ENCODE results near the gene NEGR1. TPM values are rescaled to one million over a fixed set of nuclear protein-coding genes. Genes with fewer than 3 reads are reported as not detected.

Gene NEGR1
- total and polyA plus RNA-seq, 9 of the 15 experiments (the other 6 are each of a cell fraction or from before 2014, with no cell fraction given) = not detected

DNA sequence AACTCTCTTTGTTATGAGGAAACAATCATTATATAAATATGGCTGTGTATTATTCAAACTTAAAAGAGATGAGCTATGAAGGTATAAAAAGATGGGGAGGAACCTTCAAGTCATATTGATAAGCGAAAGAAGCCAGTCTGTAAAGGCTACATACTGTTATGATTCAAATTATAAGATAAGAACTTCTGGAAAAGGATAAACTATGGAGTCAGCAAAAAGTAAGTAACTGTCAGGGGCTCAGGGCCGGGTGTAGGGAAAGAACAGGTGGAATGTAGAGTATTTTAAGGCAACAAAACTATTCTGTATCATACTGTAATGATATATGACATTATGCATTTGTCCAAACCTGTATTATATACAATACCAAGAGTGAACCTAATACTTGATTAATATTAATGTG lies 628.4 kb downstream of the NEGR1 start:
- no TSS peak for BruUV-seq (replicated peaks)

More for the DNA sequence above, 628.4 kb downstream of the NEGR1 start:
- DNase-seq (ENCODE audit: extremely low read depth in 1 of 4, low spot score in 3 of 4) = no peak
- whole genome bisulfite sequencing (ENCODE audit: insufficient coverage, low coverage, missing lambda C conversion rate) = 0% methylated on average over 2 of the region's 2 CpGs
- ChIA-PET CTCF (ENCODE audit: low intra/inter-chr PET ratio) (no interaction called here), POLR2A (no interaction called here)
- Histone ChIP-seq H3K4me2 (ENCODE audit: insufficient read depth, low read length) (no peak overlapping the region), H3K9me3 (replicated peaks; ENCODE audit: control insufficient read depth, insufficient read depth, low read depth, low read length) (no peaks in the 10 kb centered on the region; the same call in 1 of the 2 replicates), H3K9me1 (ENCODE audit: control insufficient read depth, insufficient read depth, low read length) (no peaks in the 10 kb centered on the region), H2AFZ (ENCODE audit: low read depth, low read length) (no peak overlapping the region), H3K4me3 (no peak overlapping the region), H3K27me3 (ENCODE audit: control insufficient read depth in 2 of 2, insufficient read depth in 2 of 2, low read length in 2 of 2) (no peaks in the 10 kb centered on the region), H3K4me1 (replicated peaks in 1 of 2; ENCODE audit: control insufficient read depth in 2 of 2, insufficient read depth in 2 of 2, low read length in 2 of 2) (no peaks in the 10 kb centered on the region), H3K79me2 (ENCODE audit: control insufficient read depth, insufficient read depth, low read length) (no peaks in the 10 kb centered on the region), H3K9ac (ENCODE audit: insufficient read depth in 1 of 2, low read depth in 2 of 2, low read length in 2 of 2) (no peak overlapping the region), H3K27ac (ENCODE audit: extremely low read depth, low read depth, low read length) (no peak overlapping the region), H3K36me3 (ENCODE audit: control insufficient read depth, insufficient read depth, low read length) (no peaks in the 10 kb centered on the region), H4K20me1 (replicated peaks; ENCODE audit: control insufficient read depth, insufficient read depth, low read length) (no peaks in the 10 kb centered on the region)
- in situ Hi-C loops (cut with MboI) = no loop called here
- intact Hi-C loops (cut with micrococcal nuclease) = no loop called here
- ATAC-seq = no peak
- FAIRE-seq = no peak
- TF ChIP-seq ATF7 (IDR thresholded peaks at IDR 0.05) (no peak), BRF2 (IDR thresholded peaks at IDR 0.05; ENCODE audit: borderline replicate concordance, insufficient read depth, insufficient read length) (no peak), XRCC5 (IDR thresholded peaks at IDR 0.05; ENCODE audit: low read depth, low read length) (no peak), ASH1L (IDR thresholded peaks at IDR 0.05; ENCODE audit: borderline replicate concordance, low read depth, partially characterized antibody) (no peak), ZNF316 (IDR thresholded peaks at IDR 0.05) (0 out of 2 replicates have a peak, but pooled peaks have one; percentile 7), MAFG (tag; conservative IDR thresholded peaks at IDR 0.05) (0 out of 2 replicates have a peak, but pooled peaks have one; percentile 7), HNRNPK (IDR thresholded peaks at IDR 0.05; ENCODE audit: low read depth, low read length, poor library complexity, severe bottlenecking) (no peak), PREB (CRISPR knock-in tag; IDR thresholded peaks at IDR 0.05) (no peak), OTX1 (CRISPR knock-in tag; IDR thresholded peaks at IDR 0.05) (no peak), ZNF253 (CRISPR knock-in tag; conservative IDR thresholded peaks at IDR 0.05) (no peak), ZC3H8 (IDR thresholded peaks at IDR 0.05) (no peak), PURB (CRISPR knock-in tag; IDR thresholded peaks at IDR 0.05; ENCODE audit: low read depth) (no peak), ARHGAP35 (IDR thresholded peaks at IDR 0.05; ENCODE audit: partially characterized antibody) (no peak), FOXO4 (CRISPR knock-in tag; IDR thresholded peaks at IDR 0.05) (no peak), RBM22 (IDR thresholded peaks at IDR 0.05; ENCODE audit: low read depth, low read length, poor library complexity, severe bottlenecking) (no peak)
- TF ChIP-seq, protein P1, sequence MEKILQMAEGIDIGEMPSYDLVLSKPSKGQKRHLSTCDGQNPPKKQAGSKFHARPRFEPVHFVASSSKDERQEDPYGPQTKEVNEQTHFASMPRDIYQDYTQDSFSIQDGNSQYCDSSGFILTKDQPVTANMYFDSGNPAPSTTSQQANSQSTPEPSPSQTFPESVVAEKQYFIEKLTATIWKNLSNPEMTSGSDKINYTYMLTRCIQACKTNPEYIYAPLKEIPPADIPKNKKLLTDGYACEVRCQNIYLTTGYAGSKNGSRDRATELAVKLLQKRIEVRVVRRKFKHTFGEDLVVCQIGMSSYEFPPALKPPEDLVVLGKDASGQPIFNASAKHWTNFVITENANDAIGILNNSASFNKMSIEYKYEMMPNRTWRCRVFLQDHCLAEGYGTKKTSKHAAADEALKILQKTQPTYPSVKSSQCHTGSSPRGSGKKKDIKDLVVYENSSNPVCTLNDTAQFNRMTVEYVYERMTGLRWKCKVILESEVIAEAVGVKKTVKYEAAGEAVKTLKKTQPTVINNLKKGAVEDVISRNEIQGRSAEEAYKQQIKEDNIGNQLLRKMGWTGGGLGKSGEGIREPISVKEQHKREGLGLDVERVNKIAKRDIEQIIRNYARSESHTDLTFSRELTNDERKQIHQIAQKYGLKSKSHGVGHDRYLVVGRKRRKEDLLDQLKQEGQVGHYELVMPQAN (IDR thresholded peaks at IDR 0.05; ENCODE audit: borderline replicate concordance) = no peak
- TF ChIP-seq, protein P2, sequence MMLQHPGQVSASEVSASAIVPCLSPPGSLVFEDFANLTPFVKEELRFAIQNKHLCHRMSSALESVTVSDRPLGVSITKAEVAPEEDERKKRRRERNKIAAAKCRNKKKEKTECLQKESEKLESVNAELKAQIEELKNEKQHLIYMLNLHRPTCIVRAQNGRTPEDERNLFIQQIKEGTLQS (IDR thresholded peaks at IDR 0.05) = no peak
- TF ChIP-seq, protein P2 (CRISPR knock-in tag; conservative IDR thresholded peaks at IDR 0.05) = no peak
